HepG2 (cell line): ENCODE measurements around the gene CHRM5. TPM values are rescaled to one million over a fixed set of nuclear protein-coding genes. Genes with fewer than 3 reads are reported as not detected.

ENCODE experiments used
- KLF16 ChIP-seq, 2 experiments: sonication (generic) in 1 of 2; formaldehyde crosslinking in 1 of 2; IDR thresholded peaks; 2 replicates each; pipeline versions ENCODE4 v1.6.1 to v1.8.0; 2016 to 2023; ENCODE audit warnings: missing genetic modification reagents in 2 of 2, missing compliant biosample characterization in 1 of 2
- MEIS1 ChIP-seq: sonication (generic); formaldehyde crosslinking; IDR thresholded peaks from 2 replicates; pipeline ENCODE4 v1.9.0; 2021; ENCODE audit warnings: mild to moderate bottlenecking, missing genetic modification reagents, moderate library complexity, borderline replicate concordance
- MTA3 ChIP-seq: sonication (generic); formaldehyde crosslinking; IDR thresholded peaks from 2 replicates; pipeline ENCODE4 v1.4.0; 2020; ENCODE audit warnings: missing genetic modification reagents
- NCOR1 ChIP-seq: fragments of 200-600 bp; sonication (generic); IDR thresholded peaks from 2 replicates; pipeline ENCODE4 v1.7.0; 2017; ENCODE audit warnings: antibody characterized with exemption, low read length, borderline replicate concordance
- NRL ChIP-seq: sonication (generic); formaldehyde crosslinking; IDR thresholded peaks from 2 replicates; pipeline ENCODE4 v1.5.0; 2020; ENCODE audit warnings: missing genetic modification reagents, mild to moderate bottlenecking, moderate library complexity, borderline replicate concordance
- PITX1 ChIP-seq: sonication (generic); formaldehyde crosslinking; IDR thresholded peaks from 2 replicates; pipeline ENCODE4 v1.5.1; 2020; ENCODE audit warnings: mild to moderate bottlenecking, missing genetic modification reagents
- SIN3B ChIP-seq: fragments of 150-350 bp; IDR thresholded peaks from 2 replicates; pipeline ENCODE4 v1.6.1; 2014; ENCODE audit warnings: low read length
- SP1 ChIP-seq, 2 experiments: fragments of 450-650 bp in 1 of 2; sonication (generic) in 1 of 2; formaldehyde crosslinking in 1 of 2; IDR thresholded peaks; 2 replicates each; pipeline versions ENCODE4 v1.4.0 to v1.6.1; 2016 to 2020; ENCODE audit warnings: missing genetic modification reagents in 1 of 2
- ZBTB42 ChIP-seq: sonication (generic); formaldehyde crosslinking; IDR thresholded peaks from 2 replicates; pipeline ENCODE4 v1.5.0; 2020; ENCODE audit warnings: mild to moderate bottlenecking, missing genetic modification reagents
- ZFP62 ChIP-seq: sonication (generic); formaldehyde crosslinking; IDR thresholded peaks from 2 replicates; pipeline ENCODE4 v1.4.0; 2020; ENCODE audit warnings: missing genetic modification reagents
- ZNF17 ChIP-seq: sonication (generic); formaldehyde crosslinking; IDR thresholded peaks from 2 replicates; pipeline ENCODE4 v1.5.0; 2020; ENCODE audit warnings: mild to moderate bottlenecking, missing genetic modification reagents
- ZNF260 ChIP-seq: sonication (generic); formaldehyde crosslinking; IDR thresholded peaks from 2 replicates; pipeline ENCODE4 v1.4.0; 2020; ENCODE audit warnings: missing genetic modification reagents, low read depth, mild to moderate bottlenecking, borderline replicate concordance
- ZNF383 ChIP-seq: sonication (generic); formaldehyde crosslinking; IDR thresholded peaks from 2 replicates; pipeline ENCODE4 v1.4.0; 2020; ENCODE audit warnings: missing genetic modification reagents, mild to moderate bottlenecking, borderline replicate concordance
- ZNF556 ChIP-seq: sonication (generic); formaldehyde crosslinking; IDR thresholded peaks from 2 replicates; pipeline ENCODE4 v1.4.0; 2020; ENCODE audit warnings: mild to moderate bottlenecking, missing genetic modification reagents, borderline replicate concordance
- ZNF564 ChIP-seq: sonication (generic); formaldehyde crosslinking; IDR thresholded peaks from 2 replicates; pipeline ENCODE4 v1.8.1; 2023; ENCODE audit warnings: mild to moderate bottlenecking, missing genetic modification reagents
- ZNF788 ChIP-seq: sonication (generic); formaldehyde crosslinking; IDR thresholded peaks from 2 replicates; pipeline ENCODE4 v1.5.0; 2020; ENCODE audit warnings: mild to moderate bottlenecking, missing genetic modification reagents, borderline replicate concordance
- polyA plus RNA-seq, 8 experiments: library from polyadenylated mRNA; depleted of rRNA in 3 of 8; stranded (reverse) in 7 of 8; unstranded in 1 of 8; fragments of >200 nt; fragmentation: Illumina TruSeq in 4 of 8; extraction: Trizol in 4 of 8; gene quantifications; 2 replicates each; pipeline versions ENCODE4 v1.2.1 to v1.2.3, GENCODE V29; 2011 to 2016; ENCODE audit warnings: low read depth in 4 of 8, missing spikeins in 1 of 8, mixed read lengths in 1 of 8; ENCODE audit not compliant: insufficient read depth in 1 of 8
- total RNA-seq, 5 experiments: library from RNA; depleted of rRNA; stranded (reverse); fragments of >200 nt; fragmentation: Illumina TruSeq; extraction: Trizol; gene quantifications; 2 replicates each; pipeline ENCODE4 v1.2.3, GENCODE V29; 2016; ENCODE audit warnings: low read depth in 1 of 5
- TF ChIP-seq, protein P1 (sequence below): sonication (generic); formaldehyde crosslinking; conservative IDR thresholded peaks from 2 replicates; pipeline ENCODE4 v1.4.0; 2020; ENCODE audit warnings: missing genetic modification reagents
- TF ChIP-seq, protein P2 (sequence below): sonication (generic); formaldehyde crosslinking; IDR thresholded peaks from 2 replicates; pipeline ENCODE4 v1.5.0; 2020; ENCODE audit warnings: mild to moderate bottlenecking, low read depth, missing genetic modification reagents, borderline replicate concordance
- TF ChIP-seq, protein P3 (sequence below): IDR thresholded peaks from 2 replicates; pipeline ENCODE4 v1.6.1; 2016; ENCODE audit warnings: low read depth
- TF ChIP-seq, protein P4 (sequence below): sonication (generic); formaldehyde crosslinking; conservative IDR thresholded peaks from 2 replicates; pipeline ENCODE4 v1.4.0; 2020; ENCODE audit warnings: missing genetic modification reagents
- TF ChIP-seq, protein P5 (sequence below): IDR thresholded peaks from 2 replicates; pipeline ENCODE4 v1.6.1; 2016; ENCODE audit warnings: missing biosample characterization, missing genetic modification reagents, low read depth
- TF ChIP-seq, protein P6 (sequence below): sonication (generic); formaldehyde crosslinking; IDR thresholded peaks from 2 replicates; pipeline ENCODE4 v1.5.1; 2020; ENCODE audit warnings: mild to moderate bottlenecking, missing genetic modification reagents, borderline replicate concordance

The CHRM5 gene
- total and polyA plus RNA-seq, 2 of the 13 experiments (the other 11 are each of a cell fraction or from before 2014, with no cell fraction given): not detected

DNA sequence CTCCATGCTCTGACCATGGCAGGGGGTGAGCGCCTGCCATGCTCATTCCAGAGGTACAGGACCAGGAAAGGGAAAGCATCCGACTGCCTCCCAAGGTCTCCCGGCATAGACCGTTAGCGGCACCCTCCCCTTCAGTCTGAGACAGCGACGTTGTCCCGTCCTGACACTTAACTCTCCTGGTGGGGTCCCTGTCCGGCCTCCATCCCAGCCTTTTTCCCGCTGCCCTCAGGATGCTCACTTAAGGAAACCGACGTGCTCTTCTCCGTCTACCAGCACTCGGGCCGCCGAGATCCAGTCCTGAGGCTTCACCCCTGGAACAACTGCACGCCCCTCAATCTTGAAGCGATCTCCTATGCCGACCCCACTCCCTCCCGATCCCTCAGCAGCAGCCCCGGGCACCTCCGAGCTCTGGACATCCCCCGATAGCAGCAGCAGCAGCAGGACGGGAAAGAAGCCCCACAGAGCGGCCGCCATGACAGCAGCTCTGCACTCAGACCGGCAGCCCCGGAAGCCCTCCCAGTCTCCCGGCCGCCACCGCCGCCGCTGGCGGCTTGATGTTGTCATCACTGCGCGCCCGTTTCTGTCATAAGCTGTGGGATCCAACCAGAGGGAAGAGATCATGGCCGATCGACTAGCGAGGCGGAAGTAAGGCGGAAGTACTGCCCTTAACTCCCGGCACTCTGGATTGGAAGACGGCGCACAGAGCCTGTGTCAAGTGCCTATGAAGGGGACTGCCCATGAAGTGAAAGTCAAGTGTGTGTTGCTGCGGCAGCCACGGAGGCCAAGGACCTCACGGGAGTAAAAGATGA is 133.3 kb downstream of the CHRM5 start, which contains the start of the genes EMC7 and PGBD4 (continued):
- peak; percentile 70; the same call in 1 of the 2 replicates for TF ChIP-seq NRL
- TF ChIP-seq ZBTB42 (CRISPR knock-in tag): peak; percentile 36; the same call in 1 of the 2 replicates
- TF ChIP-seq MEIS1 (CRISPR knock-in tag): no peak
- no peak for TF ChIP-seq ZNF383 (CRISPR knock-in tag)
- TF ChIP-seq SIN3B: peak; percentile 85; the same call in 1 of the 2 replicates
- TF ChIP-seq, protein P1, sequence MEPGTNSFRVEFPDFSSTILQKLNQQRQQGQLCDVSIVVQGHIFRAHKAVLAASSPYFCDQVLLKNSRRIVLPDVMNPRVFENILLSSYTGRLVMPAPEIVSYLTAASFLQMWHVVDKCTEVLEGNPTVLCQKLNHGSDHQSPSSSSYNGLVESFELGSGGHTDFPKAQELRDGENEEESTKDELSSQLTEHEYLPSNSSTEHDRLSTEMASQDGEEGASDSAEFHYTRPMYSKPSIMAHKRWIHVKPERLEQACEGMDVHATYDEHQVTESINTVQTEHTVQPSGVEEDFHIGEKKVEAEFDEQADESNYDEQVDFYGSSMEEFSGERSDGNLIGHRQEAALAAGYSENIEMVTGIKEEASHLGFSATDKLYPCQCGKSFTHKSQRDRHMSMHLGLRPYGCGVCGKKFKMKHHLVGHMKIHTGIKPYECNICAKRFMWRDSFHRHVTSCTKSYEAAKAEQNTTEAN: no peak
- no peak for TF ChIP-seq ZFP62 (CRISPR knock-in tag)
- TF ChIP-seq ZNF788 (CRISPR knock-in tag): peak; percentile 84; the same call in 1 of the 2 replicates
- TF ChIP-seq, protein P2, sequence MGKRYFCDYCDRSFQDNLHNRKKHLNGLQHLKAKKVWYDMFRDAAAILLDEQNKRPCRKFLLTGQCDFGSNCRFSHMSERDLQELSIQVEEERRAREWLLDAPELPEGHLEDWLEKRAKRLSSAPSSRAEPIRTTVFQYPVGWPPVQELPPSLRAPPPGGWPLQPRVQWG (CRISPR knock-in tag): no peak
- TF ChIP-seq, protein P3, sequence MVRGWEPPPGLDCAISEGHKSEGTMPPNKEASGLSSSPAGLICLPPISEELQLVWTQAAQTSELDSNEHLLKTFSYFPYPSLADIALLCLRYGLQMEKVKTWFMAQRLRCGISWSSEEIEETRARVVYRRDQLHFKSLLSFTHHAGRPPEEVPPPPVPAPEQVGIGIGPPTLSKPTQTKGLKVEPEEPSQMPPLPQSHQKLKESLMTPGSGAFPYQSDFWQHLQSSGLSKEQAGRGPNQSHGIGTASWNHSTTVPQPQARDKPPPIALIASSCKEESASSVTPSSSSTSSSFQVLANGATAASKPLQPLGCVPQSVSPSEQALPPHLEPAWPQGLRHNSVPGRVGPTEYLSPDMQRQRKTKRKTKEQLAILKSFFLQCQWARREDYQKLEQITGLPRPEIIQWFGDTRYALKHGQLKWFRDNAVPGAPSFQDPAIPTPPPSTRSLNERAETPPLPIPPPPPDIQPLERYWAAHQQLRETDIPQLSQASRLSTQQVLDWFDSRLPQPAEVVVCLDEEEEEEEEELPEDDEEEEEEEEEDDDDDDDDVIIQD (CRISPR knock-in tag): peak; percentile 32; the same call in 1 of the 2 replicates
- no peak for TF ChIP-seq MTA3 (CRISPR knock-in tag)
- TF ChIP-seq, protein P4, sequence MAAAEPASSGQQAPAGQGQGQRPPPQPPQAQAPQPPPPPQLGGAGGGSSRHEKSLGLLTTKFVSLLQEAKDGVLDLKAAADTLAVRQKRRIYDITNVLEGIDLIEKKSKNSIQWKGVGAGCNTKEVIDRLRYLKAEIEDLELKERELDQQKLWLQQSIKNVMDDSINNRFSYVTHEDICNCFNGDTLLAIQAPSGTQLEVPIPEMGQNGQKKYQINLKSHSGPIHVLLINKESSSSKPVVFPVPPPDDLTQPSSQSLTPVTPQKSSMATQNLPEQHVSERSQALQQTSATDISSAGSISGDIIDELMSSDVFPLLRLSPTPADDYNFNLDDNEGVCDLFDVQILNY (CRISPR knock-in tag): no peak
- no peak for TF ChIP-seq ZNF17
- no peak for TF ChIP-seq SP1 (IDR thresholded peaks at IDR 0.05)
- TF ChIP-seq SP1 (CRISPR knock-in tag; IDR thresholded peaks at IDR 0.05): peak; percentile 66
- TF ChIP-seq KLF16 (CRISPR knock-in tag; IDR thresholded peaks at IDR 0.05): peak in 1 of 2 experiments; percentile 78; a peak in 2 of 4 replicates
- TF ChIP-seq, protein P5, sequence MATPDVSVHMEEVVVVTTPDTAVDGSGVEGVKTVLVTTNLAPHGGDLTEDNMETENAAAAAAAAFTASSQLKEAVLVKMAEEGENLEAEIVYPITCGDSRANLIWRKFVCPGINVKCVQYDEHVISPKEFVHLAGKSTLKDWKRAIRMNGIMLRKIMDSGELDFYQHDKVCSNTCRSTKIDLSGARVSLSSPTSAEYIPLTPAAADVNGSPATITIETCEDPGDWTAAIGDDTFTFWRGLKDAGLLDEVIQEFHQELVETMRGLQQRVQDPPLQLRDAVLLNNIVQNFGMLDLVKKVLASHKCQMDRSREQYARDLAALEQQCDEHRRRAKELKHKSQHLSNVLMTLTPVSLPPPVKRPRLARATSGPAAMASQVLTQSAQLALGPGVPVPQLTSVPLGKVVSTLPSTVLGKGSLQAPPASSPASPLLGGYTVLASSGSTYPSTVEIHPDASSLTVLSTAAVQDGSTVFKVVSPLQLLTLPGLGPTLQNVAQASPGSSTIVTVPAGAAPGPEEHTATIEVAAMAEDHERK (CRISPR knock-in tag): peak; percentile 60
- TF ChIP-seq, protein P6, sequence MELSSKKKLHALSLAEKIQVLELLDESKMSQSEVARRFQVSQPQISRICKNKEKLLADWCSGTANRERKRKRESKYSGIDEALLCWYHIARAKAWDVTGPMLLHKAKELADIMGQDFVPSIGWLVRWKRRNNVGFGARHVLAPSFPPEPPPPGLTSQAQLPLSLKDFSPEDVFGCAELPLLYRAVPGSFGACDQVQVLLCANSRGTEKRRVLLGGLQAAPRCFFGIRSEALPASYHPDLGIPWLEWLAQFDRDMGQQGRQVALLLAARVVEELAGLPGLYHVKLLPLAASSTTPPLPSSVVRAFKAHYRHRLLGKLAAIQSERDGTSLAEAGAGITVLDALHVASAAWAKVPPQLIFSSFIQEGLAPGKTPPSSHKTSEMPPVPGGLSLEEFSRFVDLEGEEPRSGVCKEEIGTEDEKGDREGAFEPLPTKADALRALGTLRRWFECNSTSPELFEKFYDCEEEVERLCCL (CRISPR knock-in tag): no peak
- no peak for TF ChIP-seq ZNF260
- no peak for TF ChIP-seq ZNF564
- peak; percentile 77 for TF ChIP-seq PITX1 (CRISPR knock-in tag)
- TF ChIP-seq ZNF556 (CRISPR knock-in tag): no peak
- TF ChIP-seq NCOR1: no peak
